Measurements from ENCODE around the gene LETMD1. TPM values are rescaled to one million over a fixed set of nuclear protein-coding genes. Genes with fewer than 3 reads are reported as not detected.

Gene LETMD1
- total RNA-seq, 3 donors from 2014 or later: 63.6 to 92.0 (median 82.1) TPM

GRCh38 chr12:51033048-51033447 is 15.1 kb upstream of the LETMD1 start:
- H3K36me3 ChIP-seq: no peaks in the 10 kb centered on the region
- no peaks in the 10 kb centered on the region for H3K9me3 ChIP-seq
- no peaks in the 10 kb centered on the region for H3K4me1 ChIP-seq
- no peaks in the 10 kb centered on the region for H3K27me3 ChIP-seq
- no peak overlapping the region for H3K4me3 ChIP-seq
- DNase-seq (ENCODE audit: low spot score in 2 of 2): no peak
- TF ChIP-seq POLR2AphosphoS5 (IDR thresholded peaks at IDR 0.05) (no peak), CTCF (IDR thresholded peaks at IDR 0.05) (no peak), POLR2A (IDR thresholded peaks at IDR 0.05) (no peak)
- intact Hi-C loops (cut with DNase I; ENCODE audit: low total_unique reads): loop anchor here (5.0 kb wide), 1 partner anchor 889 kb away; no protein-coding TSS in a partner anchor
- no peak overlapping the region for H3K27ac ChIP-seq

GRCh38 chr12:51033457-51034089 is 14.6 kb upstream of the LETMD1 start:
- H3K27ac ChIP-seq: no peak overlapping the region
- TF ChIP-seq CTCF (IDR thresholded peaks at IDR 0.05) (no peak), POLR2A (IDR thresholded peaks at IDR 0.05) (no peak), POLR2AphosphoS5 (IDR thresholded peaks at IDR 0.05) (no peak)
- intact Hi-C loops (cut with DNase I; ENCODE audit: low total_unique reads): loop anchor here (5.0 kb wide), 1 partner anchor 889 kb away; no protein-coding TSS in a partner anchor
- H3K27me3 ChIP-seq: no peaks in the 10 kb centered on the region
- no peaks in the 10 kb centered on the region for H3K9me3 ChIP-seq
- no peak overlapping the region for H3K4me3 ChIP-seq
- no peak for DNase-seq (ENCODE audit: low spot score in 2 of 2)
- no peaks in the 10 kb centered on the region for H3K4me1 ChIP-seq
- H3K36me3 ChIP-seq: no peaks in the 10 kb centered on the region

DNA sequence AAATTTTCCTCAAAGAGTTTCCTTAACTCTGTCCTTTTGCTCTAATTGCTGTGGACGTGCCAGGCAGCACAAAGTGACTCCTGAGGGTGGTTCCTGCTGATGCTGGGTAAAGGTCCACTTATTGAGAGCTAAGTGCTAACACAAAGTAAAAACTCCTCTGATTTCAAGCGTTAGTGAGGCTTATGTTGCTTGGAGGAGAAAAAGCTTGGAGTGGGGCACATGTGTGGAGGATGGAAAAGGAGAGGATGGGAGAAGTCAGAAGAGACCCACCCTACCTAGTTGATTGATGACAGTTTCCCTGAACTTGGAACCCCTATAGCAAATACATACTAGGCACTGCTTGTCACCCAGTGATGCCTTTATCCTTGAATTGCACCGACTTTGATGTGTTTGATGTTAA is 11.8 kb upstream of the LETMD1 start:
- H3K27ac ChIP-seq: no peak overlapping the region
- no peak for DNase-seq (ENCODE audit: low spot score in 2 of 2)
- no peaks in the 10 kb centered on the region for H3K4me1 ChIP-seq
- intact Hi-C loops (cut with DNase I; ENCODE audit: low total_unique reads): no loop called here
- H3K36me3 ChIP-seq: no peaks in the 10 kb centered on the region
- no peaks in the 10 kb centered on the region for H3K27me3 ChIP-seq
- no peaks in the 10 kb centered on the region for H3K9me3 ChIP-seq
- H3K4me3 ChIP-seq: no peak overlapping the region
- no peak for TF ChIP-seq POLR2AphosphoS5 (IDR thresholded peaks at IDR 0.05)
- no peak for TF ChIP-seq POLR2A (IDR thresholded peaks at IDR 0.05)
- no peak for TF ChIP-seq CTCF (IDR thresholded peaks at IDR 0.05)

- no peaks in the 10 kb centered on the region for H3K9me3 ChIP-seq
- H3K4me1 ChIP-seq: peaks cover 5 to 8% of the 10 kb centered on the region in 2 donors
- DNase-seq (ENCODE audit: low spot score in 2 of 2): no peak
- peak overlapping the region; percentile 95 to 96 for H3K27ac ChIP-seq
- TF ChIP-seq POLR2AphosphoS5 (IDR thresholded peaks at IDR 0.05) (no peak), POLR2A (IDR thresholded peaks at IDR 0.05) (no peak), CTCF (IDR thresholded peaks at IDR 0.05) (no peak)
- H3K4me3 ChIP-seq: peak overlapping the region; percentile 69 to 85 (median 73)
- no peaks in the 10 kb centered on the region for H3K36me3 ChIP-seq
- intact Hi-C loops (cut with DNase I; ENCODE audit: low total_unique reads): no loop called here
- no peaks in the 10 kb centered on the region for H3K27me3 ChIP-seq
Measured at GRCh38 chr12:51048661-51049251, 629 bp downstream of the LETMD1 start.

DNA sequence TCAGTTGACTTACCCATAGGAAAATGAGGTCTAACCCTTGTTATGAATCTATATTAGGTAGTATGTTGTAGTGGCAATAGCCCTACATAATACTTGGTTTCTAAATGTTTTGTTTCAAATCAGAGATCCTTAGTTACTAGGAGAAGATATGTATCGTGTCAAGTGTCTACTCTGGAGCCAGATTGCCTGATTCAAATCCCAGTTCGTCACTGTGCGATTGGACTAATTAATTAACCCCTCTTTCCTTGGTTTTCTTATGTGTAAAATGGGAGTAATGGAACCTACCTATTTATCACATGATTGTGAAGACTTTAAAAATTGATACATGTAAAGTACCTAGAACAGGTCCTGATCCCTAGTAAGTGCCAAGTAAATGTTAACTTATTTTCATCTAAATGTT is 1.4 kb downstream of the LETMD1 start:
- Histone ChIP-seq H3K36me3 (no peaks in the 10 kb centered on the region), H3K9me3 (no peaks in the 10 kb centered on the region), H3K4me1 (peaks cover 5 to 8% of the 10 kb centered on the region in 2 donors), H3K4me3 (peak overlapping the region in 2 of 3 donors; percentile 69 to 85), H3K27ac (peak overlapping the region in 1 of 2 donors; percentile 95), H3K27me3 (no peaks in the 10 kb centered on the region)
- intact Hi-C loops (cut with DNase I; ENCODE audit: low total_unique reads): no loop called here
- DNase-seq (ENCODE audit: low spot score in 2 of 2): no peak
- TF ChIP-seq POLR2A (IDR thresholded peaks at IDR 0.05) (no peak), CTCF (IDR thresholded peaks at IDR 0.05) (no peak), POLR2AphosphoS5 (IDR thresholded peaks at IDR 0.05) (no peak)
